ENCODE measurements around the gene TNNI2.

The TNNI2 gene

DNA sequence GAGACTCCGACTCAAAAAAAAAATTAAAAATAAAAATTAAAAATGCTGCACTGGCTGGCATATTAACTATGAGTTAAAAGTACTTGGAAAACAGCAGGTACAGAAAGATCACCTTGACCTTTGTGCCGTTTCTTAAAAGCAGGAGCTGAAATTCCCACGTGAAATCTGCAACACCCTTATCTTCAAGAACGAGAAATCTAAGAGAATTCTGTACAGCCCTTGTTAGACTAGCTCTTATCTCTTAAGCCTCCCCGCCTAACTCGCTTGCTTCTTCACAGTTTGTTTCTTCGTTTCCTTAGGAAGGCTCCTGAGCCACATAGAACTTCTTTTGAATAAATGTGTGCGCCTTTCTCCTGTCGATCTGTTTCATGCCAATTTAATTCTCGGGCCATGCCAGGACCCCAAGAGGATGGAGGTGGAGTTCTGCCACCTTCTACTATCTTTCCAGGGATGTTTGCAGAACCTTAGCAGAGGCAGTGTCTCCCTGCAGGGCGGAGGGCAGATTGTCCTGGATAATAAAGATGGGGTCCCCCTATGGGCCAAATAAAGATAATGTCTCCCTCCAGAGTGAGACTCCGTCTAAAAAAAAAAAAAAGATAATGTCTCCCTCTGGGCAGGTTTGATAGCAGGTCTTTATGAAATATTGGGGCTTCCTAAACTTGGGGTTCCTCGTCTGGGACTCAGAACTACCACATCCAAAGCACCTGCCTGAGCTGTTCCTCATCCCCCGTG, 31.4 kb upstream of the TNNI2 start:
- ATAC-seq (ENCODE audit: insufficient read depth, low read depth): peak; percentile 47; the same call in 1 of the 3 replicates
- Histone ChIP-seq H3K4me3 (ENCODE audit: low read depth in 1 of 2, low read length in 2 of 2) (no peak overlapping the region), H3K27me3 (ENCODE audit: insufficient read depth, low read length, poor library complexity) (no peaks in the 10 kb centered on the region), H3K9ac (ENCODE audit: low read depth, low read length) (no peak overlapping the region), H3K79me2 (ENCODE audit: insufficient read depth, low read length) (no peaks in the 10 kb centered on the region), H3K4me1 (ENCODE audit: insufficient read depth, low read length) (no peaks in the 10 kb centered on the region), H3K4me2 (ENCODE audit: insufficient read depth, low read length) (no peak overlapping the region), H2AFZ (ENCODE audit: low read depth, low read length) (no peak overlapping the region), H3K36me3 (ENCODE audit: insufficient read depth, low read length) (no peaks in the 10 kb centered on the region), H3K9me3 (ENCODE audit: insufficient read depth, low read length, severe bottlenecking) (no peaks in the 10 kb centered on the region), H4K20me1 (ENCODE audit: insufficient read depth, low read length) (no peaks in the 10 kb centered on the region), H3K27ac (ENCODE audit: low read length) (no peak overlapping the region)
- TF ChIP-seq EZH2 (IDR thresholded peaks at IDR 0.05; ENCODE audit: borderline replicate concordance, low read depth, low read length, severe bottlenecking): no peak
- TF ChIP-seq, protein P1, sequence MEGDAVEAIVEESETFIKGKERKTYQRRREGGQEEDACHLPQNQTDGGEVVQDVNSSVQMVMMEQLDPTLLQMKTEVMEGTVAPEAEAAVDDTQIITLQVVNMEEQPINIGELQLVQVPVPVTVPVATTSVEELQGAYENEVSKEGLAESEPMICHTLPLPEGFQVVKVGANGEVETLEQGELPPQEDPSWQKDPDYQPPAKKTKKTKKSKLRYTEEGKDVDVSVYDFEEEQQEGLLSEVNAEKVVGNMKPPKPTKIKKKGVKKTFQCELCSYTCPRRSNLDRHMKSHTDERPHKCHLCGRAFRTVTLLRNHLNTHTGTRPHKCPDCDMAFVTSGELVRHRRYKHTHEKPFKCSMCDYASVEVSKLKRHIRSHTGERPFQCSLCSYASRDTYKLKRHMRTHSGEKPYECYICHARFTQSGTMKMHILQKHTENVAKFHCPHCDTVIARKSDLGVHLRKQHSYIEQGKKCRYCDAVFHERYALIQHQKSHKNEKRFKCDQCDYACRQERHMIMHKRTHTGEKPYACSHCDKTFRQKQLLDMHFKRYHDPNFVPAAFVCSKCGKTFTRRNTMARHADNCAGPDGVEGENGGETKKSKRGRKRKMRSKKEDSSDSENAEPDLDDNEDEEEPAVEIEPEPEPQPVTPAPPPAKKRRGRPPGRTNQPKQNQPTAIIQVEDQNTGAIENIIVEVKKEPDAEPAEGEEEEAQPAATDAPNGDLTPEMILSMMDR (IDR thresholded peaks at IDR 0.05; ENCODE audit: borderline replicate concordance, extremely low read depth, low read length, poor library complexity, severe bottlenecking): peak; percentile 8
- DNase-seq: no peak

DNA sequence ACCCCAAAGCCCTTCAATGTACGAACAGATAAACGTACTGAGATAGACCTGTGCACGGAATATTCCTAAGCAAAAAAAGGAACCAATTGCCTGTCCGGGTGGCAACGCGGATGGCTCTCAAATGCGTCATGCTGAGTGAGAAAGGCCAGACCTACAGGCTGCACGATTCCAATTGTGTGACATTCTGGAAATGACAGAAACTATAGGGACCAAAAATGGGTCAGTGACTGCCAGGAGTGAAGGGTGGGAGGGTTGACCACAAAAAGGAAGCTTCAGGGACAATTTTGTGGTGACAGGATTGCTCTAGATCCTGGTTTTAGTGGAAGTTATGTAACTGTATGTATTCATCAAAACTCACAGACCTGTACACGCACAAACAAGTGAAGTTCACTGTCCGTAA, 28.0 kb upstream of the TNNI2 start:
- Histone ChIP-seq H3K36me3 (ENCODE audit: insufficient read depth, low read length) (no peaks in the 10 kb centered on the region), H3K4me2 (ENCODE audit: insufficient read depth, low read length) (no peak overlapping the region), H3K27me3 (ENCODE audit: insufficient read depth, low read length, poor library complexity) (no peaks in the 10 kb centered on the region), H3K4me3 (ENCODE audit: low read depth in 1 of 2, low read length in 2 of 2) (no peak overlapping the region), H3K27ac (ENCODE audit: low read length) (no peak overlapping the region), H3K9ac (ENCODE audit: low read depth, low read length) (no peak overlapping the region), H2AFZ (ENCODE audit: low read depth, low read length) (no peak overlapping the region), H4K20me1 (ENCODE audit: insufficient read depth, low read length) (no peaks in the 10 kb centered on the region), H3K4me1 (ENCODE audit: insufficient read depth, low read length) (no peaks in the 10 kb centered on the region), H3K79me2 (ENCODE audit: insufficient read depth, low read length) (no peaks in the 10 kb centered on the region), H3K9me3 (ENCODE audit: insufficient read depth, low read length, severe bottlenecking) (no peaks in the 10 kb centered on the region)
- TF ChIP-seq EZH2 (IDR thresholded peaks at IDR 0.05; ENCODE audit: borderline replicate concordance, low read depth, low read length, severe bottlenecking): no peak
- TF ChIP-seq, protein P1 (IDR thresholded peaks at IDR 0.05; ENCODE audit: borderline replicate concordance, extremely low read depth, low read length, poor library complexity, severe bottlenecking): no peak
- ATAC-seq (ENCODE audit: insufficient read depth, low read depth) (no peak), DNase-seq (no peak)

- no peak overlapping the region for H3K4me2 ChIP-seq (ENCODE audit: insufficient read depth, low read length)
- no peak overlapping the region for H3K4me3 ChIP-seq (ENCODE audit: low read depth in 1 of 2, low read length in 2 of 2)
- no peak overlapping the region for H2AFZ ChIP-seq (ENCODE audit: low read depth, low read length)
- H3K27me3 ChIP-seq (ENCODE audit: insufficient read depth, low read length, poor library complexity): no peaks in the 10 kb centered on the region
- H3K36me3 ChIP-seq (ENCODE audit: insufficient read depth, low read length): no peaks in the 10 kb centered on the region
- DNase-seq (no peak), ATAC-seq (ENCODE audit: insufficient read depth, low read depth) (no peak)
- no peaks in the 10 kb centered on the region for H3K4me1 ChIP-seq (ENCODE audit: insufficient read depth, low read length)
- H3K9ac ChIP-seq (ENCODE audit: low read depth, low read length): no peak overlapping the region
- H3K27ac ChIP-seq (ENCODE audit: low read length): no peak overlapping the region
- TF ChIP-seq, protein P1 (IDR thresholded peaks at IDR 0.05; ENCODE audit: borderline replicate concordance, extremely low read depth, low read length, poor library complexity, severe bottlenecking): no peak
- no peak for TF ChIP-seq EZH2 (IDR thresholded peaks at IDR 0.05; ENCODE audit: borderline replicate concordance, low read depth, low read length, severe bottlenecking)
- H4K20me1 ChIP-seq (ENCODE audit: insufficient read depth, low read length): no peaks in the 10 kb centered on the region
- H3K9me3 ChIP-seq (ENCODE audit: insufficient read depth, low read length, severe bottlenecking): no peaks in the 10 kb centered on the region
- no peaks in the 10 kb centered on the region for H3K79me2 ChIP-seq (ENCODE audit: insufficient read depth, low read length)
Measured at GRCh38 chr11:1812274-1812673, 26.5 kb upstream of the TNNI2 start.

All from DND-41 (cell line).